ENCODE results near the gene ARMC9. TPM values are rescaled to one million over a fixed set of nuclear protein-coding genes. Genes with fewer than 3 reads are reported as not detected.

The ARMC9 gene
- total RNA-seq, 4 donors from 2014 or later: 0.20 to 7.2 (median 3.2) TPM

DNA sequence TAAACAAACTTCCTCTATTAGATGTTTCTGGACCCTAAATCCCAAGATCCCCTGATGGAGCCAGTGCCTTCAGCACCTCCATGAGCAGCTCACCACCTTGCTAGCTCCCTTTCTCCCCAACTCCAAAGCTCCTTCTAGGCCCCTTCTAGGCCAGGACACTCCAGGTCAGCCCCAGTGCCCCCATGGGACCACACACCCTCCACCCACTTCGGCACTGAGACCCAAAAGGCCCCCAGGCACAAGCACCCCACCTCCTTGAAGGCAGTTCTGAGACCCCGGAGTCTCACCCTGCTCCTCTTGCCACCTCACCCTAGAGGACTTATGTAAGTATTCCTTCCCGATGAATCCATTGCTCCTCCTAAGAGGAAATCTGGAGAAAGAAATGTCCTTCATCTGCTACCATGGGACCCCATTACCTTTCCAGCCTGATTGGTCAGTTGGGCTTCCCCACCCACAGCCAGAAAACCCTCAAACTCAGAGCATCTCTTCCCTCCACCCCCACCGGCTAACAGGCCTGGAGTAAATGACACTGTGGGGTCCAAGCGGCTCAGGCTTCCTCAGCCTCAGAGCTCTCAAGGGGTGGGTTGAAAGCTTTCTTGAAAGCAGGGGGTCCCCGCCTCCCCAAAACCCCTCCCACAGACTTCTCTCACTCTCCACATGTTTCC, 9.8 kb upstream of the ARMC9 start:
- intact Hi-C loops (cut with DNase I; ENCODE audit: low total_unique reads) (no loop called here), in situ Hi-C loops (cut with MboI; ENCODE audit: low sequenced_read_pairs in 4 of 4) (no loop called here)
- peaks cover 10 to 11% of the 10 kb centered on the region in 2 donors for H3K4me1 ChIP-seq
- peak overlapping the region; percentile 52 to 90 (median 61) for H3K27ac ChIP-seq
- no peak for ATAC-seq
- no peaks in the 10 kb centered on the region for H3K27me3 ChIP-seq
- no peak overlapping the region for H3K4me3 ChIP-seq
- TF ChIP-seq POLR2A (IDR thresholded peaks at IDR 0.05): no peak
- no peak for TF ChIP-seq CTCF (IDR thresholded peaks at IDR 0.05 in 4 of 5, conservative IDR thresholded peaks at IDR 0.05 in 1 of 5)
- no peaks in the 10 kb centered on the region for H3K36me3 ChIP-seq
- DNase-seq: no peak
- no peaks in the 10 kb centered on the region for H3K9me3 ChIP-seq

DNA sequence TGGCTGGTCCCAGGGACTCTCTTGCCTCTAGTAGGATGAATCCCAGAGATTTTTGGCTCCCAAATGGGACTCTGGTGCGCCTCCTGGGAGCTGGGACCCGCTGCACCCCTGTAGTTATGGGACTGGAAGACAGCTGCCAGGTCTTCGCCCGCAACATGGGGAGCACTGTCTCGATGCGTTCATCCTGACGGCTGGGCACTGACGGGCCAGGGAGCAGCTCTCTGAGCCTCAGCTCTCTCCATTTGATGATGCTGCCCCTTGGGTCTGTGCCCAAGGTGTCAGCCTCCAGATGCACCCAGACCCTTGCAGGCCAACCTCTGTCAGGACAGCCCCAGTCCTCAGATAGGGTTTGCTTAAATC, 9.3 kb upstream of the ARMC9 start:
- Histone ChIP-seq H3K4me3 (no peak overlapping the region), H3K4me1 (peaks cover 10 to 11% of the 10 kb centered on the region in 2 donors), H3K27me3 (no peaks in the 10 kb centered on the region), H3K36me3 (no peaks in the 10 kb centered on the region), H3K27ac (peak overlapping the region; percentile 52 to 90 (median 83)), H3K9me3 (no peaks in the 10 kb centered on the region)
- intact Hi-C loops (cut with DNase I; ENCODE audit: low total_unique reads) (no loop called here), in situ Hi-C loops (cut with MboI; ENCODE audit: low sequenced_read_pairs in 4 of 4) (no loop called here)
- DNase-seq (no peak), ATAC-seq (no peak)
- no peak for TF ChIP-seq POLR2A (IDR thresholded peaks at IDR 0.05)
- TF ChIP-seq CTCF (IDR thresholded peaks at IDR 0.05 in 4 of 5, conservative IDR thresholded peaks at IDR 0.05 in 1 of 5): no peak

GRCh38 chr2:231189571-231190495, 8.6 kb upstream of the ARMC9 start:
- intact Hi-C loops (cut with DNase I; ENCODE audit: low total_unique reads): loop anchor here (5.0 kb wide), 1 partner anchor 88 kb away; no protein-coding TSS in a partner anchor

More at GRCh38 chr2:231189571-231190495, 8.6 kb upstream of the ARMC9 start:
- no peaks in the 10 kb centered on the region for H3K27me3 ChIP-seq
- H3K36me3 ChIP-seq: no peaks in the 10 kb centered on the region
- ATAC-seq (peak; percentile 63 to 74), DNase-seq (peak; percentile 20 to 60)
- H3K4me1 ChIP-seq: peaks cover 10 to 11% of the 10 kb centered on the region in 2 donors
- H3K4me3 ChIP-seq: peak overlapping the region; percentile 48 to 62 (median 53)
- H3K27ac ChIP-seq: peak overlapping the region; percentile 81 to 90 (median 87)
- H3K9me3 ChIP-seq: no peaks in the 10 kb centered on the region
- in situ Hi-C loops (cut with MboI; ENCODE audit: low sequenced_read_pairs in 4 of 4): no loop called here
- TF ChIP-seq CTCF (IDR thresholded peaks at IDR 0.05 in 4 of 5, conservative IDR thresholded peaks at IDR 0.05 in 1 of 5) (no peak), POLR2A (IDR thresholded peaks at IDR 0.05) (no peak)

Measured in gastrocnemius medialis (tissue), 4 donors.